Measurements from ENCODE around the gene KCNJ12.

The KCNJ12 gene

GRCh38 chr17:21368545-21369246, 7.5 kb upstream of the KCNJ12 start:
- no peak for DNase-seq

- DNase-seq = no peak
These were observed 6.8 kb upstream of the KCNJ12 start for GRCh38 chr17:21369395-21369794.

- DNase-seq = no peak
These were observed 5.7 kb upstream of the KCNJ12 start for GRCh38 chr17:21370430-21370829.

GRCh38 chr17:21371511-21372081, 4.6 kb upstream of the KCNJ12 start:
- DNase-seq = no peak

- DNase-seq = no peak
These were observed 3.8 kb upstream of the KCNJ12 start for GRCh38 chr17:21372256-21372954.

- no peak for DNase-seq
These were observed 3.1 kb upstream of the KCNJ12 start for GRCh38 chr17:21373036-21373435.

GRCh38 chr17:21373696-21374440, 2.3 kb upstream of the KCNJ12 start:
- no peak for DNase-seq

GRCh38 chr17:21374441-21375161, 1.6 kb upstream of the KCNJ12 start:
- no peak for DNase-seq

- DNase-seq = no peak
These were observed 996 bp upstream of the KCNJ12 start for GRCh38 chr17:21375162-21375560.

GRCh38 chr17:21375757-21376080, 438 bp upstream of the KCNJ12 start:
- no peak for DNase-seq

GRCh38 chr17:21376759-21377690, 868 bp downstream of the KCNJ12 start:
- DNase-seq = no peak

- no peak for DNase-seq
These were observed 1.7 kb downstream of the KCNJ12 start for GRCh38 chr17:21377705-21378396.

- DNase-seq = no peak
These were observed 2.4 kb downstream of the KCNJ12 start for GRCh38 chr17:21378553-21378952.

- DNase-seq = no peak
These were observed 3.0 kb downstream of the KCNJ12 start for GRCh38 chr17:21379080-21379711.

- DNase-seq = no peak
These were observed 4.5 kb downstream of the KCNJ12 start for GRCh38 chr17:21380659-21381058.

GRCh38 chr17:21381076-21381706, 5.0 kb downstream of the KCNJ12 start:
- no peak for DNase-seq

- DNase-seq = no peak
These were observed 6.7 kb downstream of the KCNJ12 start for GRCh38 chr17:21382560-21383495.

GRCh38 chr17:21385281-21385845, 9.2 kb downstream of the KCNJ12 start:
- no peak for DNase-seq

- DNase-seq = no peak
These were observed 11.5 kb downstream of the KCNJ12 start for GRCh38 chr17:21387616-21388015.
